B cell (primary cell): ENCODE results near the gene PGPEP1. TPM values are rescaled to one million over a fixed set of nuclear protein-coding genes. Genes with fewer than 3 reads are reported as not detected.

Experiments used
- ATAC-seq: fragments of 200-7000 bp; cut with Tn5 transposase; one replicate; pipeline ENCODE4 v1.10.0; 2021; ENCODE audit warnings: low read depth, mild to moderate bottlenecking, moderate number of reproducible peaks, moderate library complexity
- CTCF ChIA-PET: fragments of 350-600 bp; sonication (Branson Sonifier 250); formaldehyde crosslinking; loops from one replicate; lab custom pipeline; 2021; ENCODE audit warnings: antibody characterized with exemption, inconsistent platforms; lab: Charles Lee
- POLR2A ChIA-PET: fragments of 350-600 bp; sonication (Branson Sonifier 250); formaldehyde crosslinking; loops from one replicate; lab custom pipeline; 2021; ENCODE audit warnings: antibody characterized with exemption; lab: Charles Lee
- DNase-seq: peaks from one replicate; pipeline ENCODE4 v3.0.0; 2013
- H2AFZ ChIP-seq: 2 replicates; pipeline ENCODE4 v1.6.1; 2012; ENCODE audit warnings: mild to moderate bottlenecking, low read depth, low read length; ENCODE audit not compliant: insufficient read depth, poor library complexity, severe bottlenecking
- H3K27ac ChIP-seq, 2 donors: 1 replicate in 1 of 2; 2 replicates in 1 of 2; pipeline ENCODE4 v1.5.1; 2012 to 2013; ENCODE audit warnings: low read length in 2 of 2, mild to moderate bottlenecking in 2 of 2, moderate library complexity in 1 of 2
- H3K27me3 ChIP-seq, 4 experiments: fragments of 200-600 bp in 1 of 4; sonication (generic) in 1 of 4; replicated peaks in 1 of 4; 1 replicate in 2 of 4; 2 replicates in 2 of 4; pipeline versions ENCODE4 v1.6.1 to v1.7.0; 2013 to 2016; ENCODE audit warnings: low read length in 3 of 4, mild to moderate bottlenecking in 2 of 4, mixed read lengths in 1 of 4, moderate library complexity in 1 of 4; ENCODE audit not compliant: insufficient read depth in 4 of 4, control insufficient read depth in 3 of 4; ENCODE audit errors: control extremely low read depth in 1 of 4
- H3K36me3 ChIP-seq, 2 experiments: replicated peaks in 1 of 2; 1 replicate in 1 of 2; 2 replicates in 1 of 2; pipeline versions ENCODE4 v1.6.1 to v1.7.1; 2013; ENCODE audit warnings: low read length in 1 of 2; ENCODE audit not compliant: insufficient read depth in 2 of 2, control insufficient read depth in 1 of 2; ENCODE audit errors: control extremely low read depth in 1 of 2, extremely low read depth in 1 of 2
- H3K4me1 ChIP-seq, 2 donors: fragments of 200-600 bp in 1 of 2; sonication (generic) in 1 of 2; 1 replicate in 1 of 2; 2 replicates in 1 of 2; pipeline versions ENCODE4 v1.5.1 to v1.6.1; 2013 to 2017; ENCODE audit warnings: low read length in 2 of 2; ENCODE audit not compliant: control insufficient read depth in 2 of 2, insufficient read depth in 2 of 2
- H3K4me2 ChIP-seq: replicated peaks from 2 replicates; pipeline ENCODE3; 2012; ENCODE audit warnings: mild to moderate bottlenecking, low read depth, low read length; ENCODE audit not compliant: poor library complexity, severe bottlenecking
- H3K4me3 ChIP-seq, 5 experiments: fragments of 200-600 bp in 1 of 5; sonication (generic) in 1 of 5; 1 replicate in 3 of 5; 2 replicates in 2 of 5; pipeline versions ENCODE4 v1.5.1 to v1.7.0; 2011 to 2016; ENCODE audit warnings: low read length in 4 of 5, mild to moderate bottlenecking in 4 of 5, low read depth in 2 of 5, control low read depth in 1 of 5, moderate library complexity in 1 of 5; ENCODE audit not compliant: insufficient read depth in 1 of 5; ENCODE audit errors: control extremely low read depth in 1 of 5, extremely low read depth in 1 of 5
- H3K79me2 ChIP-seq: fragments of 200-600 bp; sonication (generic); one replicate; pipeline ENCODE4 v1.6.0; 2016; ENCODE audit warnings: low read length; ENCODE audit not compliant: control insufficient read depth, insufficient read depth
- H3K9ac ChIP-seq: fragments of 200-600 bp; sonication (generic); 2 replicates; pipeline ENCODE4 v1.6.1; 2017; ENCODE audit warnings: mild to moderate bottlenecking, low read length, moderate library complexity
- H3K9me3 ChIP-seq, 3 donors: one replicate each; pipeline versions ENCODE4 v1.6.1 to v1.7.1; 2013; ENCODE audit warnings: low read length in 2 of 3; ENCODE audit not compliant: control insufficient read depth in 2 of 3, insufficient read depth in 1 of 3; ENCODE audit errors: control extremely low read depth in 1 of 3
- H4K20me1 ChIP-seq: 2 replicates; pipeline ENCODE4 v1.6.0; 2012; ENCODE audit warnings: mild to moderate bottlenecking, low read length; ENCODE audit not compliant: insufficient read depth, control insufficient read depth, poor library complexity, severe bottlenecking
- H3K27ac Mint-ChIP-seq: one replicate; pipeline ENCODE4 v1.8.0; 2021; ENCODE audit warnings: mixed read lengths
- H3K27me3 Mint-ChIP-seq: one replicate; pipeline ENCODE4 v1.8.0; 2021; ENCODE audit warnings: mixed read lengths
- H3K4me1 Mint-ChIP-seq: one replicate; pipeline ENCODE4 v1.8.0; 2021; ENCODE audit warnings: mixed read lengths
- H3K4me3 Mint-ChIP-seq: one replicate; pipeline ENCODE4 v1.8.0; 2021; ENCODE audit warnings: mixed read lengths
- H3K9me3 Mint-ChIP-seq: one replicate; pipeline ENCODE4 v1.8.0; 2022; ENCODE audit warnings: mixed read lengths; ENCODE audit not compliant: insufficient read depth
- CTCF ChIP-seq: fragments of 200-600 bp; IDR thresholded peaks from one replicate; pipeline ENCODE4 v1.8.0; 2022; ENCODE audit warnings: antibody characterized with exemption, mild to moderate bottlenecking
- EZH2 ChIP-seq: IDR thresholded peaks from 2 replicates; pipeline ENCODE4 v1.6.1; 2012; ENCODE audit warnings: borderline replicate concordance, low read depth, mild to moderate bottlenecking, moderate library complexity, low read length; ENCODE audit not compliant: insufficient read depth, poor library complexity, severe bottlenecking
- WGBS: methylation state at CpG from one replicate; pipeline ENCODE4 v1.1.5; 2013; ENCODE audit warnings: missing lambda C conversion rate; ENCODE audit not compliant: insufficient coverage; 5-methylcytosine and 5-hydroxymethylcytosine counted together
- intact Hi-C: fragments of 100-400 bp; cut with micrococcal nuclease; formaldehyde crosslinking; loops from one replicate; pipeline ENCODE4 v1.10.0; 2022
- polyA plus RNA-seq: library from polyadenylated mRNA; depleted of rRNA; stranded (reverse); fragments of >200 nt; gene quantifications from 2 replicates; pipeline ENCODE4 v1.2.3, GENCODE V29; 2012
- total RNA-seq, 2 donors: library from RNA; stranded (reverse); fragments of 120-200 nt in 1 of 2; gene quantifications; 1 replicate in 1 of 2; 2 replicates in 1 of 2; pipeline versions ENCODE4 v1.2.3 to v1.2.4, GENCODE V29; 2013 to 2022

The PGPEP1 gene
- total and polyA plus RNA-seq, 2 donors (not counting 1 experiment from before 2014, with no cell fraction given) = 17.6 to 20.9 TPM

- WGBS = 95% methylated on average over 10 of the region's 14 CpGs
- Histone ChIP-seq H3K4me2 (no peak overlapping the region), H2AFZ (no peak overlapping the region), H3K4me3 (no peak overlapping the region), H3K79me2 (no peaks in the 10 kb centered on the region), H3K27me3 (peaks cover 0 to 52% (median 24%) of the 10 kb centered on the region in 4 experiments), H3K27ac (no peak overlapping the region), H3K36me3 (peaks cover 0 to 3% of the 10 kb centered on the region in 2 experiments), H3K4me1 (peaks cover 21% of the 10 kb centered on the region in 2 donors), H4K20me1 (peaks cover 8% of the 10 kb centered on the region), H3K9ac (no peak overlapping the region), H3K9me3 (peaks cover 0 to 8% (median 5%) of the 10 kb centered on the region in 3 donors)
- ChIA-PET POLR2A (interaction anchor here (1.9 kb wide), 1 partner anchor 15 kb away, joined by 9 read pairs; no protein-coding TSS in a partner anchor), CTCF (interaction anchor here (0.6 to 10.6 kb wide), 5 partner anchors 15 to 649 kb away, joined by 3 to 196 read pairs (median 34); partner anchors contain the start of gene LRRC25)
- intact Hi-C loops = loop anchor here (5.0 kb wide), 1 partner anchor 36 kb away; no protein-coding TSS in a partner anchor
- peaks cover 14% of the 10 kb centered on the region for H3K27me3 Mint-ChIP-seq
- H3K27ac Mint-ChIP-seq = no peak overlapping the region
- no peak overlapping the region for H3K4me3 Mint-ChIP-seq
- TF ChIP-seq EZH2 (no peak), CTCF (no peak)
- peaks cover 20% of the 10 kb centered on the region for H3K4me1 Mint-ChIP-seq
- no peaks in the 10 kb centered on the region for H3K9me3 Mint-ChIP-seq
- DNase-seq = no peak
- ATAC-seq = no peak
Measured at GRCh38 chr19:18386543-18387271, 46.3 kb downstream of the PGPEP1 start.
